Measurements from ENCODE around the gene FEZF2.

DNA sequence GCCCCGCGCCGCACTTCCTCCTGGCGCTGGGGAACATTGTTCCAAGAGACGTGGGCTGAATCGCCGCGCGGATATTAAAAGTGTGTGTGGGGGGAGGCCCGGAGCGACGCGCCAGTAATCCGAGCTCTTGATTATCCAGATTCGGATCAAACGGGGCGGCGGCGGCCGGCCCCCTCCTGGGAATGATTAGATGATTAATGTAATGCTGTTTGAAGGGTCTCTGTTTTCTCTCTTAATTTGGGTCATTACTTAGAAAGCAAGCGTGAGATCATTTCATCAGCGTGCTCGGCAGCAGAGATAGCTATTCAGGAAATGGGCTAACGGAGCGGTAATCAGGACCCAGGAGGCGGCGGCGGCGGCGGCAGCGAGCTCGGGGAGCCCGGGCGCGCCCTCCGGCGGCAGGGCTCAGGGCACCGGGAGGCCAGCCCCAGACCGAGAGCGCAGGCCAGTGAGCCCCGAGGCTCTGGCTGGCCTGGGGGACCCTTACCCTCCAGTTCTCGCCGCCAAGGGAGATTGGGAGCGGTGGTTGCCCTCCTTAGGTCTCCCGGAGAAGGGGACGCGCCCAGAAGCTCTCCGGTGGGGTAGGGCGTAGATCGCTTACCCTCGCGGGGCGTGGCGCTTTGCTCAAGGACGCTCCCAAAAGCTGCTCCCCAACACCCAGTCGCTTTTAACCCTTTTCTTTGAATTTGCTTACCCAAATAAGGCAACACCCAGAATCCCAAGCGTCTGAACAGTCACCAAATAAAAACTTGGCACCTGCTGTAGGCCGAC lies 4.5 kb downstream of the FEZF2 start:
- TF ChIP-seq, protein P1, sequence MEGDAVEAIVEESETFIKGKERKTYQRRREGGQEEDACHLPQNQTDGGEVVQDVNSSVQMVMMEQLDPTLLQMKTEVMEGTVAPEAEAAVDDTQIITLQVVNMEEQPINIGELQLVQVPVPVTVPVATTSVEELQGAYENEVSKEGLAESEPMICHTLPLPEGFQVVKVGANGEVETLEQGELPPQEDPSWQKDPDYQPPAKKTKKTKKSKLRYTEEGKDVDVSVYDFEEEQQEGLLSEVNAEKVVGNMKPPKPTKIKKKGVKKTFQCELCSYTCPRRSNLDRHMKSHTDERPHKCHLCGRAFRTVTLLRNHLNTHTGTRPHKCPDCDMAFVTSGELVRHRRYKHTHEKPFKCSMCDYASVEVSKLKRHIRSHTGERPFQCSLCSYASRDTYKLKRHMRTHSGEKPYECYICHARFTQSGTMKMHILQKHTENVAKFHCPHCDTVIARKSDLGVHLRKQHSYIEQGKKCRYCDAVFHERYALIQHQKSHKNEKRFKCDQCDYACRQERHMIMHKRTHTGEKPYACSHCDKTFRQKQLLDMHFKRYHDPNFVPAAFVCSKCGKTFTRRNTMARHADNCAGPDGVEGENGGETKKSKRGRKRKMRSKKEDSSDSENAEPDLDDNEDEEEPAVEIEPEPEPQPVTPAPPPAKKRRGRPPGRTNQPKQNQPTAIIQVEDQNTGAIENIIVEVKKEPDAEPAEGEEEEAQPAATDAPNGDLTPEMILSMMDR (IDR thresholded peaks at IDR 0.05; ENCODE audit: low read length): no peak
- no peak for TF ChIP-seq EZH2 (optimal IDR thresholded peaks at IDR 0.05; ENCODE audit: low read depth, low read length)
